A549 (cell line): Measurements from ENCODE around the gene RBBP5.

ENCODE experiments used
- CTCF ChIP-seq: fragments of >200 bp; sonication (Bioruptor Twin); formaldehyde crosslinking; IDR thresholded peaks from 3 replicates; pipeline ENCODE4 v1.5.1; 2016
- POLR2A ChIP-seq: IDR thresholded peaks from 2 replicates; pipeline ENCODE4 v1.6.1; 2012; ENCODE audit warnings: mild to moderate bottlenecking, low read length
- TFCP2L1 ChIP-seq: fragments of 250-450 bp; sonication (Bioruptor Pico); IDR thresholded peaks from 2 replicates; pipeline ENCODE4 v1.5.0; 2021; ENCODE audit warnings: mild to moderate bottlenecking

DNA sequence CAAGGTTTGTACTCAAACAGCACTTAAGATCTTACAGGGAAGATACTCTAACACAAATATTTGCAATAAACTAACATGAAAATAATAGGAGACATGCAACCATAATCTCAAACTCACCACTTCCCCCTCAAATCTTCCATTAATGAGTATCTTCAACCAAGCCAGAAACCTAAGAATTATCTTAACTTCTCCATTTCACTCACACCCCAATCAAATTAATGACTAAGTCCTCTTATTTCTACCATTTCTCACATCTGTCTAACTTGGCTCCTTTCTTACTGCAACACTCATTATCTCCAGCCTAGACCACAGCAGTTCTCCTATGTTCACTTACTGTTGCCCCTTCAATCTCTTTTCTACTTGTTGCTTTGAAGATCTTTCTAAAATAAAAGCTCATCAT is 10.4 kb downstream of the RBBP5 start:
- TF ChIP-seq TFCP2L1 (CRISPR knock-in tag) (no peak), POLR2A (no peak), CTCF (no peak)
